GM12875 (cell line): Measurements from ENCODE around the gene UBE2D4.

Experiments
- H3K4me3 ChIP-seq: one replicate; pipeline ENCODE4 v1.5.1; 2011; ENCODE audit warnings: low read depth, low read length, control low read depth
- CTCF ChIP-seq: IDR thresholded peaks from 2 replicates; pipeline ENCODE4 v1.5.1; 2011; ENCODE audit warnings: low read depth, mild to moderate bottlenecking, control low read depth, inconsistent platforms, low read length, moderate library complexity, borderline replicate concordance; ENCODE audit not compliant: insufficient read depth

UBE2D4 gene

GRCh38 chr7:43933902-43934560 is 7.8 kb downstream of the UBE2D4 start:
- TF ChIP-seq CTCF: no peak
- no peak overlapping the region for H3K4me3 ChIP-seq

GRCh38 chr7:43937444-43937843 is 11.2 kb downstream of the UBE2D4 start:
- TF ChIP-seq CTCF: no peak
- no peak overlapping the region for H3K4me3 ChIP-seq

GRCh38 chr7:43938892-43939482 is 12.8 kb downstream of the UBE2D4 start:
- no peak for TF ChIP-seq CTCF
- no peak overlapping the region for H3K4me3 ChIP-seq

- no peak for TF ChIP-seq CTCF
Observed at GRCh38 chr7:43942250-43942649, 16.0 kb downstream of the UBE2D4 start.

GRCh38 chr7:43942997-43943396 is 16.8 kb downstream of the UBE2D4 start:
- no peak overlapping the region for H3K4me3 ChIP-seq
- no peak for TF ChIP-seq CTCF

More at GRCh38 chr7:43942250-43942649, 16.0 kb downstream of the UBE2D4 start:
- H3K4me3 ChIP-seq: no peak overlapping the region

GRCh38 chr7:43943417-43944187 is 17.4 kb downstream of the UBE2D4 start:
- H3K4me3 ChIP-seq: no peak overlapping the region
- TF ChIP-seq CTCF: no peak
